Measurements from ENCODE around the gene PPP3CA. TPM values are rescaled to one million over a fixed set of nuclear protein-coding genes. Genes with fewer than 3 reads are reported as not detected.

PPP3CA gene
- total RNA-seq, 1 experiment from 2014 or later: 15.5 TPM

GRCh38 chr4:101315041-101315440, 32.3 kb downstream of the PPP3CA start:
- Histone ChIP-seq H3K79me2 (ENCODE audit: low read length) (peaks cover 25% of the 10 kb centered on the region; the same call in 1 of the 2 replicates), H3K9ac (ENCODE audit: low read length) (no peak overlapping the region), H3K9me2 (replicated peaks; ENCODE audit: low read length) (no peaks in the 10 kb centered on the region), H2AFZ (ENCODE audit: low read length) (no peak overlapping the region), H3F3A (ENCODE audit: low read length, unreplicated experiment) (no peaks in the 10 kb centered on the region), H4K20me1 (ENCODE audit: low read length) (no peaks in the 10 kb centered on the region; the same call in 1 of the 2 replicates), H3K4me2 (ENCODE audit: low read length) (no peak overlapping the region), H3K27me3 (ENCODE audit: low read length) (no peaks in the 10 kb centered on the region), H3K4me3 (ENCODE audit: low read length) (no peak overlapping the region), H3K27ac (ENCODE audit: low read length) (no peak overlapping the region), H3K9me3 (ENCODE audit: low read length) (no peaks in the 10 kb centered on the region), H3K36me3 (ENCODE audit: low read depth, low read length) (no peaks in the 10 kb centered on the region), H3K4me1 (ENCODE audit: insufficient read depth, low read length) (no peaks in the 10 kb centered on the region)
- CTCF ChIA-PET: no interaction called here
- POLR2A ChIA-PET (ENCODE audit: unreplicated experiment): no interaction called here
- no TSS peak for BruUV-seq (replicated peaks)
- ATAC-seq (no peak), DNase-seq (no peak)
- TF ChIP-seq CTCF (conservative IDR thresholded peaks at IDR 0.05; ENCODE audit: low read depth, low read length): no peak
- intact Hi-C loops (cut with micrococcal nuclease): no loop called here

- Histone ChIP-seq H3K36me3 (ENCODE audit: low read depth, low read length) (no peaks in the 10 kb centered on the region), H3K9ac (ENCODE audit: low read length) (no peak overlapping the region), H3K4me2 (ENCODE audit: low read length) (no peak overlapping the region), H4K20me1 (ENCODE audit: low read length) (no peaks in the 10 kb centered on the region), H2AFZ (ENCODE audit: low read length) (no peak overlapping the region), H3K79me2 (ENCODE audit: low read length) (peaks cover 15% of the 10 kb centered on the region; the same call in 1 of the 2 replicates), H3K27me3 (ENCODE audit: low read length) (no peaks in the 10 kb centered on the region), H3K4me3 (ENCODE audit: low read length) (no peak overlapping the region), H3F3A (ENCODE audit: low read length, unreplicated experiment) (no peaks in the 10 kb centered on the region), H3K4me1 (ENCODE audit: insufficient read depth, low read length) (peaks cover 14% of the 10 kb centered on the region), H3K9me3 (ENCODE audit: low read length) (no peaks in the 10 kb centered on the region), H3K27ac (ENCODE audit: low read length) (no peak overlapping the region), H3K9me2 (replicated peaks; ENCODE audit: low read length) (no peaks in the 10 kb centered on the region)
- no peak for ATAC-seq
- POLR2A ChIA-PET (ENCODE audit: unreplicated experiment): no interaction called here
- CTCF ChIA-PET: no interaction called here
- BruUV-seq (replicated peaks): no TSS peak
- TF ChIP-seq EZH2phosphoT487 (IDR thresholded peaks at IDR 0.05; ENCODE audit: borderline replicate concordance, low read length) (no peak), CTCF (conservative IDR thresholded peaks at IDR 0.05; ENCODE audit: low read depth, low read length) (no peak), EZH2 (IDR thresholded peaks at IDR 0.05; ENCODE audit: low read length, unreplicated experiment) (no peak)
- intact Hi-C loops (cut with micrococcal nuclease): no loop called here
- no peak for DNase-seq
Measured at GRCh38 chr4:101309925-101310324, 37.4 kb downstream of the PPP3CA start.

GRCh38 chr4:101307899-101308298, 39.4 kb downstream of the PPP3CA start:
- ATAC-seq (peak; percentile 68; the same call in 1 of the 2 replicates), DNase-seq (peak; percentile 23)
- POLR2A ChIA-PET (ENCODE audit: unreplicated experiment): no interaction called here
- H3K9me2 ChIP-seq (replicated peaks; ENCODE audit: low read length): no peaks in the 10 kb centered on the region
- H3K79me2 ChIP-seq (ENCODE audit: low read length): peaks cover 12% of the 10 kb centered on the region; the same call in 1 of the 2 replicates
- CTCF ChIA-PET: no interaction called here
- TF ChIP-seq EZH2phosphoT487 (IDR thresholded peaks at IDR 0.05; ENCODE audit: borderline replicate concordance, low read length) (no peak), CTCF (conservative IDR thresholded peaks at IDR 0.05; ENCODE audit: low read depth, low read length) (no peak), EZH2 (IDR thresholded peaks at IDR 0.05; ENCODE audit: low read length, unreplicated experiment) (no peak)
- BruUV-seq (replicated peaks): no TSS peak
- no peaks in the 10 kb centered on the region for H3F3A ChIP-seq (ENCODE audit: low read length, unreplicated experiment)
- peaks cover 17% of the 10 kb centered on the region for H3K4me1 ChIP-seq (ENCODE audit: insufficient read depth, low read length)
- no peak overlapping the region for H3K9ac ChIP-seq (ENCODE audit: low read length)
- H3K9me3 ChIP-seq (ENCODE audit: low read length): no peaks in the 10 kb centered on the region
- intact Hi-C loops (cut with micrococcal nuclease): no loop called here
- H3K4me3 ChIP-seq (ENCODE audit: low read length): no peak overlapping the region
- no peaks in the 10 kb centered on the region for H4K20me1 ChIP-seq (ENCODE audit: low read length)
- H3K4me2 ChIP-seq (ENCODE audit: low read length): no peak overlapping the region
- H3K27me3 ChIP-seq (ENCODE audit: low read length): no peaks in the 10 kb centered on the region
- H2AFZ ChIP-seq (ENCODE audit: low read length): no peak overlapping the region
- no peaks in the 10 kb centered on the region for H3K36me3 ChIP-seq (ENCODE audit: low read depth, low read length)
- H3K27ac ChIP-seq (ENCODE audit: low read length): no peak overlapping the region
